Transverse colon (tissue), 4 donors: ENCODE measurements around the gene PDZRN3. TPM values are rescaled to one million over a fixed set of nuclear protein-coding genes. Genes with fewer than 3 reads are reported as not detected.

Source experiments
- DNase-seq: peaks from one replicate; pipeline ENCODE4 v3.0.0-alpha.2; 2019
- H3K27ac ChIP-seq, 4 donors: fragments of 200-600 bp; sonication (generic); 2 replicates each; pipeline ENCODE4 v1.5.1; 2016 to 2018; ENCODE audit warnings: inconsistent platforms in 4 of 4
- H3K27me3 ChIP-seq: fragments of 200-600 bp; sonication (generic); 2 replicates; pipeline ENCODE4 v1.5.1; 2017; ENCODE audit warnings: inconsistent platforms
- H3K36me3 ChIP-seq, 4 donors: fragments of 200-600 bp; sonication (generic); 2 replicates each; pipeline ENCODE4 v1.5.1; 2017 to 2019; ENCODE audit warnings: inconsistent platforms in 4 of 4
- H3K4me1 ChIP-seq, 4 donors: fragments of 200-600 bp; sonication (generic); 2 replicates each; pipeline ENCODE4 v1.5.1; 2017 to 2020; ENCODE audit warnings: inconsistent platforms in 4 of 4
- H3K4me3 ChIP-seq, 4 donors: fragments of 200-600 bp; sonication (generic); 1 replicate in 1 of 4; 2 replicates in 3 of 4; pipeline versions ENCODE4 v1.5.1 to v1.6.1; 2017 to 2019; ENCODE audit warnings: inconsistent platforms in 4 of 4
- H3K9me3 ChIP-seq, 2 donors: fragments of 200-600 bp; sonication (generic); 2 replicates each; pipeline ENCODE4 v1.5.1; 2017 to 2019; ENCODE audit warnings: inconsistent platforms in 2 of 2
- CTCF ChIP-seq, 5 experiments: fragments of 200-600 bp in 3 of 5; fragments of 450-650 bp in 2 of 5; sonication (generic) in 3 of 5; IDR thresholded peaks; 1 replicate in 2 of 5; 2 replicates in 3 of 5; pipeline ENCODE4 v1.5.1; 2016 to 2017; ENCODE audit warnings: antibody characterized with exemption in 5 of 5, inconsistent platforms in 3 of 5, mild to moderate bottlenecking in 2 of 5, moderate library complexity in 1 of 5
- EP300 ChIP-seq: sonication (generic); formaldehyde crosslinking; IDR thresholded peaks from one replicate; pipeline ENCODE4 v1.6.1; 2017; ENCODE audit warnings: antibody characterized with exemption, low read depth
- POLR2A ChIP-seq: fragments of 450-650 bp; IDR thresholded peaks from one replicate; pipeline ENCODE4 v1.6.1; 2016; ENCODE audit warnings: antibody characterized with exemption, mild to moderate bottlenecking, moderate library complexity
- POLR2AphosphoS5 ChIP-seq, 3 donors: sonication (generic); formaldehyde crosslinking; IDR thresholded peaks; one replicate each; pipeline ENCODE4 v1.6.1; 2016; ENCODE audit warnings: antibody characterized with exemption in 3 of 3
- WGBS, 2 donors: methylation state at CpG; one replicate each; pipeline ENCODE4 v1.1.5; 2018; ENCODE audit warnings: low coverage in 1 of 2; 5-methylcytosine and 5-hydroxymethylcytosine counted together
- in situ Hi-C, 4 donors: fragments of 200-750 bp; cut with MboI; loops; one replicate each; pipeline versions ENCODE4 v1.15.0 to v1.15.1; 2017; ENCODE audit warnings: low sequenced_read_pairs in 3 of 4, low pct_ligation_motif_present in 1 of 4, low pct_unique_long_range_greater_than_20kb in 1 of 4
- intact Hi-C: fragments of 100-400 bp; cut with DNase I; formaldehyde crosslinking; loops from one replicate; pipeline ENCODE4 v1.15.1; 2023; ENCODE audit warnings: low total_unique reads
- total RNA-seq, 4 donors: library from RNA; depleted of rRNA; stranded (reverse); fragments of >200 nt; gene quantifications; one replicate each; pipeline ENCODE4 v1.1.0, GENCODE V29; 2016

PDZRN3 gene
- total RNA-seq, 4 donors from 2014 or later, result 31.9 to 191 (median 75.3) TPM

GRCh38 chr3:73508330-73508954 is 116.3 kb downstream of the PDZRN3 start:
- H3K4me3 ChIP-seq, result no peak overlapping the region
- in situ Hi-C loops, result loop anchor here (10.0 to 25.0 kb wide), 4 partner anchors 104 to 346 kb away; partner anchors contain the start of gene PDZRN3 (in 1 of the 4)
- peak; percentile 54 for DNase-seq
- 7 to 14% methylated on average over 1 to 6 of the region's 6 CpGs for WGBS, 2 donors
- intact Hi-C loops, result loop anchor here (5.0 kb wide), 1 partner anchor 344 kb away; no protein-coding TSS in a partner anchor
- H3K27me3 ChIP-seq, result no peaks in the 10 kb centered on the region
- peak overlapping the region; percentile 77 to 86 (median 84) for H3K27ac ChIP-seq
- H3K4me1 ChIP-seq, result peaks cover 19 to 73% (median 55%) of the 10 kb centered on the region in 4 donors
- H3K36me3 ChIP-seq, result no peaks in the 10 kb centered on the region
- TF ChIP-seq CTCF (IDR thresholded peaks at IDR 0.05) (peak; percentile 71 to 81 (median 76)), EP300 (no peak)
- H3K9me3 ChIP-seq, result no peaks in the 10 kb centered on the region

- TF ChIP-seq EP300, result no peak
- no peak for TF ChIP-seq POLR2A
- TF ChIP-seq POLR2AphosphoS5 (IDR thresholded peaks at IDR 0.05), result no peak
- no peak for TF ChIP-seq CTCF (IDR thresholded peaks at IDR 0.05)
- Histone ChIP-seq H3K27ac (peak overlapping the region in 2 of 4 donors; percentile 7 to 35), H3K4me1 (peaks cover 10 to 47% (median 28%) of the 10 kb centered on the region in 4 donors), H3K36me3 (no peaks in the 10 kb centered on the region), H3K27me3 (no peaks in the 10 kb centered on the region), H3K9me3 (no peaks in the 10 kb centered on the region), H3K4me3 (no peak overlapping the region)
- 72 to 75% methylated on average over 4 of the region's 4 CpGs for WGBS, 2 donors
- in situ Hi-C loops (loop anchor here (5.0 to 25.0 kb wide), 5 partner anchors 107 to 403 kb away; partner anchors contain the start of gene PDZRN3 (in 1 of the 4)), intact Hi-C loops (loop anchor here (5.0 kb wide), 1 partner anchor 347 kb away; no protein-coding TSS in a partner anchor)
- no peak for DNase-seq
Measured at GRCh38 chr3:73504852-73505251, 119.9 kb downstream of the PDZRN3 start.

GRCh38 chr3:73504239-73504638 is 120.5 kb downstream of the PDZRN3 start:
- TF ChIP-seq POLR2A (no peak), EP300 (no peak), POLR2AphosphoS5 (IDR thresholded peaks at IDR 0.05) (no peak), CTCF (IDR thresholded peaks at IDR 0.05) (no peak)
- no peaks in the 10 kb centered on the region for H3K36me3 ChIP-seq
- no peak for DNase-seq
- intact Hi-C loops (no loop called here), in situ Hi-C loops (loop anchor here (5.0 to 25.0 kb wide), 5 partner anchors 108 to 402 kb away; partner anchors contain the start of gene PDZRN3 (in 1 of the 4))
- H3K27ac ChIP-seq, result peak overlapping the region; percentile 7 to 35 (median 32)
- H3K9me3 ChIP-seq, result no peaks in the 10 kb centered on the region
- H3K27me3 ChIP-seq, result no peaks in the 10 kb centered on the region
- H3K4me3 ChIP-seq, result no peak overlapping the region
- WGBS, 2 donors, result 25 to 33% methylated on average over 3 of the region's 3 CpGs
- H3K4me1 ChIP-seq, result peaks cover 10 to 41% (median 22%) of the 10 kb centered on the region in 4 donors

GRCh38 chr3:73503781-73504180 is 121.0 kb downstream of the PDZRN3 start:
- TF ChIP-seq CTCF (IDR thresholded peaks at IDR 0.05) (no peak), POLR2A (no peak), POLR2AphosphoS5 (IDR thresholded peaks at IDR 0.05) (no peak), EP300 (no peak)
- Histone ChIP-seq H3K27ac (peak overlapping the region; percentile 15 to 35 (median 32)), H3K36me3 (no peaks in the 10 kb centered on the region), H3K27me3 (no peaks in the 10 kb centered on the region), H3K9me3 (no peaks in the 10 kb centered on the region), H3K4me3 (no peak overlapping the region), H3K4me1 (peaks cover 10 to 37% (median 18%) of the 10 kb centered on the region in 4 donors)
- intact Hi-C loops, result loop anchor here (2.0 kb wide), 1 partner anchor 403 kb away; no protein-coding TSS in a partner anchor
- 19 to 24% methylated on average over 4 of the region's 4 CpGs for WGBS, 2 donors
- no peak for DNase-seq
- in situ Hi-C loops, result loop anchor here (5.0 to 25.0 kb wide), 5 partner anchors 109 to 401 kb away; partner anchors contain the start of gene PDZRN3 (in 1 of the 4)
